Hippocampal formation (tissue), 2 donors: ENCODE data around the gene TAS2R19.

Experiments
- DNase-seq, 2 donors: peaks; one replicate each; lab custom pipeline; 2025; lab: John Stamatoyannopoulos, UW

Gene TAS2R19

GRCh38 chr12:10994307-10994706, 28.1 kb downstream of the TAS2R19 start:
- no peak for DNase-seq

DNA sequence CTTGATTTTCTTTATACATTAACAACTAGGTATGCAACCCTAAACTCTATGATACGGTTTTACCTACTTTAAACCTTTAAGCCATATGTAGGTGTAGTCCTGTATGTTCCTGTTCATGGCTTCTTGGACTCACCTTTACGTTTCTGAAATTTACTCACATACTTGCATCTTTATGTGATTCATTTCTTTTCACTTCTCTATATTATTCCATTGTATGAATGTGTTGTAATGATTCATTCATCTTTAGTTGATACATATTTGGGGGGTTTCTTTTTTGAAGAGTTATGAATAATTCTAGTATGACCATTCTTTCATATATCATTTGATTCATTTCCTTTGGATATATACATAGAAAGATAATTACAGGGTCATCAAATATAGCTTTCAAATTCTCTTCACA, 33.3 kb downstream of the TAS2R19 start:
- no peak for DNase-seq

- no peak for DNase-seq
Measured at GRCh38 chr12:10986812-10987211, 35.6 kb downstream of the TAS2R19 start, which contains the start of gene TAS2R50. Gene TAS2R50 (minus strand): TSS chr12:10986912. CDS start chr12:10986860, 52 bp downstream.

DNA sequence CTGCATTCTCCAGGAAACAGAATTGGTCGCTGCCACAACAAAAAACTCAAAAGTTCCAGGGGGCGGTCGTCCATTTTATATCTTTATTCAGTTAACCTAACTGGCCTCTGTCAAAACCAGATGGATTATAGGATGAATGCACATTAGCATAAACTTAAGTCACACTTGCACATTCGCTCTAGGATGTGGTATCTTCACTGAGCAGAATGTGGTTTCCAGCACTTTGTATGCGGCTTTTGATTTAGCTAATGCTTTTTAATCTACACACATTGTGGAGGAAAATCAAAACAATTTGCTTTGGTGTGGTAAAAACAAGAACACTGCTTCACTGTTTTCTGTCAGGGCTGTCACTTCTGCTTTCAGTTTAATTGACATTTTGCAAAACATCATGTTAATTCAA, 40.2 kb downstream of the TAS2R19 start:
- DNase-seq: no peak

GRCh38 chr12:10974965-10975364, 47.5 kb downstream of the TAS2R19 start:
- no peak for DNase-seq
